T-helper 9 cell (primary cell): Measurements from ENCODE around the gene GAS2L2.

ENCODE experiments used
- DNase-seq: peaks from one replicate; pipeline ENCODE4 v3.0.0-alpha.2; 2020

The GAS2L2 gene

DNA sequence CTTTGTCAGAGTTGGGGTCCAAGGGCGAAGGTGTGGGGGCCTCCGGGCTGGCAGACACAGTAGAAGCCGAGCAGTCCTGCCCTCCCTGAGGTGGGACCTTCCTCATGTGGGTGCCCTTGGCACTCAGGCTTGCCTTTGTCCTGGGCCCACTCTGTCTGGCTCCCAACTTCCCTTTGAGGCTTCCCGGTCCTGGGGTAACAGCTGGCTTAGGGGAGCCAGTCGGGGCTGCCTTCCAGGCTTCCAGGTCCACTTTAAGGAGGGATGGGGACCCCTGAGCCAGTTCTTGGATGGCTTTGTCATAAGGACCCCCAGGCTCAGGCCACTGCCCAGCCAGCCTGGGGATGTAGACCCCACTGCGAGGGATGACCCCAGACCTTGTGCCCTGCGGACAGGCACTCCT lies 7.8 kb downstream of the GAS2L2 start:
- DNase-seq: no peak

DNA sequence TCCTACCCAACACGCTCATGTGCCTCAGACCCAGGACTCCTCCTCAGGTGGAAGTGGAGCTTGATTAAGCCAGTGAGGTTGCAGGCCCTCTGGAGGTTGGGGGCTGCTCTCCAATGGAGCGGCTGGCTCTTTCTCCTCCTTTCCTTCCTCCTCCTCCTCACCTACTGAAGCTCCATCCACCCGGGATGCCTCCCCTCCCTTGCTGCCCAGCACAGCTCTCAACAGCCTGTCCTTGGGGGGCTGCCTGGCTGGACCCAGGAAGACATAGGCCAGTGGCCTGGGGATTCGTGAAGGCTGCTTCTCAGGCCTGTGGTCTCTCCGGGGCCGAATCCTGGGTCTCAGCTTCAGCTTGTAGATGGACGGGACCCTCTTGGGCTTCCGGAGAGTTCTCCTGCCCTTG lies 8.2 kb downstream of the GAS2L2 start:
- no peak for DNase-seq

DNA sequence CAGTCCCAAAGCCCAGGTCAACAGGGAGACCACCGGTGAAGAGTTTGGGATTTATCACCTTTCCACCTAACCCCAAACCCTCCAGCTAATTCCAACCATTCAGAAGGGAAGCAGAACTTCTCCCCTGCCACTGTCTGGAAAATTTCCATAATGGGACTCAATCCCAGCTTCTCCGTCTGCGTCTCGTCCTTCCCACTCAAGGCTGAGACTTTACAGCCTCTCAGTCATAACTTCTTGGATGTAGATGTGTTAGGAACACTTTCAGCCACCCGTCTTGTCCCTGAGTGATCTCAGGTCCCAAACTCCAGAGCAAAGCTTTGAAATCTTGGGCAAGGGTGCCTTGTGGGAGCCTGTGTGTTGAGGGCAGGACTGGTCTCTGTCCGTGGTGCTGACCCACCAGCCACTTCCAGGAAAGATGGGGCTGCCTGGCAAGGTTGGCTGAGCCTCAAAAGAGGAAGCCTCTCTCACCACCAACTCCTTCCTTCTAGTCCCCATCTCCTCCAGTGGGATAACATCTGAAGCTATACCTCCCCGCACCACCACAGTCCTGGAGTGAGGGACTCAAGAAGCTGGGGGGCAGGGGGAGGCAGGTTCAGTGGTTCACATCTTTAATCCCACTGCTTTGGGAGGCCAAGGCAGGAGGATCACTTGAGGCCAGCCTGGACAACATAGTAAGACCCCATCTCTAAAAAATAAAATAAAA lies 9.3 kb downstream of the GAS2L2 start:
- no peak for DNase-seq

- DNase-seq: no peak
Measured at GRCh38 chr17:35742896-35743477, 10.1 kb downstream of the GAS2L2 start.

DNA sequence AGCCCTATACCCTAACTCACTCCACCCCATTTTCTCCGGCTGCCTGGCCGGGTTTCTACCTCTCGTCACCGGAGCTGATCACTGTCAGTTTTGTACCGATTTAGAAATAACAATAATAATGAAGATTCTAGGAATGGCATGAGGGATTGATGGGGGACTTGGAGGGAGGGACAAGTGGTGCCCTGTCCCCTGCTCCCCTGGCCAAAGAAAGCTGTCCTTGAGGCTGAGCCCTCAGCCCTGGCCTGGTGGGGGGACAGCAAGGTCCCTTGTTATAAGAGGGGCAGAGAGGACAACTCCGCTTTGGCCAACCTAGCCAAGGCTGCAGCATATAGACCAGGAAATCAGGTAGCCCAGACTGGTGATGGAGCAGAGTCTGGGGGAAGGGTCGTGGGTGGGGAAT lies 10.5 kb downstream of the GAS2L2 start:
- no peak for DNase-seq

DNA sequence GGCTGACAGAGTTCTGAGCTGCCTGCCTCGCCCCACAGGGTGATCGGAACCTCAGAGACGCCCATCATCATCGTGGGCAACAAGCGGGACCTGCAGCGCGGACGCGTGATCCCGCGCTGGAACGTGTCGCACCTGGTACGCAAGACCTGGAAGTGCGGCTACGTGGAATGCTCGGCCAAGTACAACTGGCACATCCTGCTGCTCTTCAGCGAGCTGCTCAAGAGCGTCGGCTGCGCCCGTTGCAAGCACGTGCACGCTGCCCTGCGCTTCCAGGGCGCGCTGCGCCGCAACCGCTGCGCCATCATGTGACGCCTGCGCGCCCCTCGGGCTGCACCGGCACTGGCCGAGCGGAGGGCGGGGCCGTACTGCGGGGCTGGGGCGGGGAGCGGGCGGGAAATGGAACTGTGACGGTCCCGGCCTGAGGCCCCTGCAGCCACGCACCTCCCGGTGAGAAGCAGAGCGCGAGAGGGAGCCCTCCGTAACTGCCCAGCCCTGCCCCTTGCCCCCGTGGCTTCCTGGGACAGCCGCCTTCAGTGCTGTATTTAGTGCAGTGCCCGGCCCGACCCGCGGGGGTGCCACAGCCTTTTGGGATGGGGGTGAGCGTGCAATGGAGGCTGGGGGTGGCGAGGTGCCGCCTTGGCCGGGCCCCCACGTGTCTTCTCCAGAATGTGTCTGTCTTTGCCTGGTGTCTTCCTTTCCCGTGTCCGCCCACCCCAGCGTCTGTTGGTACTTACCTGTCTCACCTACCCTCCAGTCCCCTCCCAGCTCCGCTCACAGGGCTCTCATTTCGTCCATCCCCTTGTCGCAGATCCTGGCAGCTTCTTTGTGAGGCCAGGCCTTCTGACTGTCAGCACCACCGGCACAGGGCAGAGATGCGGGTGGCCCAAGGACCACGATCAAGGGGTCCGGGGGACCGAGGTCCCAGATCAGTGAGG lies 11.8 kb downstream of the GAS2L2 start:
- no peak for DNase-seq

GRCh38 chr17:35740216-35740615 lies 12.8 kb downstream of the GAS2L2 start:
- DNase-seq: no peak

DNA sequence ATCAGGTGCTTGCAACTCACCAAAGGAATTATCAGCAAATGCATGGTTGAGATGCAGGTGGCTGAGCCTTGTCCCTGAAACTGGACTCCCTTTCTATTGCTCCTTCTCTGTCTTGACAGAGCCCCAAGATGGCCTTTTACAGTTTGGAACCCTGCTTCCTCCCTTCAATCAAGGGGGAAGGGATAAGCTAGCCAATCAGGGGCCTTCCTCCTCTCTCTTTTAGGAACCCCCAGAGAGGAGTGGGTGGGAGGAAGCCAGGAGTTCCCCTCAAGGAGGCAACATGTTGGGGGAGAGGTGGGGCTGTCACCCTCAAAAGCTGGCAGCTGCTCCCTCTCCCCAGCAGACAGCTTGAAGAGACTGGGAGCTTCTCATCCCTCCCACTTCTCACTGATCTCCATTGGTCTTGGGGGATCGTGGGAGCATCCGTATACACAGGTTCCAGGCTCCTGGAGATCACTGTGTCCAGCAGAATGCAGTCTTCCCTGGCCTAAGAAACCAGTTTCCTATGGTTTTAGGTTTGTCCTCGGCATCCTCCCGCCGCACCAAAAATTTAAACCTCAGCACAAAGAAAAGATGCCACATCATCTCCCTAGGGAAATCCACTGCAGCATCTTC lies 14.4 kb downstream of the GAS2L2 start:
- no peak for DNase-seq

DNA sequence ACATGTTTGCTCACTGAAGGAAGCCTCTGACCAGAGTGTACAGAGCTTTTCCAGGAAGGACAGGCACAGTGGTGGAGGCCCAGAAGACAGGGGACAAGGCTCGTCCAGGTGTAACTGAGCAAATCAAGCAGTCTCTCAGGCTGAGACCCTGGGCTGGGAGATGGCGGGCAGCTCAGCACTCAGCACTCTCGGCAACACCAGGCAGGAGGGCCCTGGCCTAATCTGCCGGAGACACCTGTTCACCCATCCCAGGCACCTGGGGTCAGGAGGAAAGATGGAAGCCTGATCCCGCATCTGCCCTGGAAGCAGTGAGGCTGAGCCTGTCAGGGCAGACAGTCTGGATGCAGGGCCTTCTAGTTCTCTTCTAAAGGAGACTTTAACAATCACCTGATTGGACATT lies 16.8 kb downstream of the GAS2L2 start:
- no peak for DNase-seq

DNA sequence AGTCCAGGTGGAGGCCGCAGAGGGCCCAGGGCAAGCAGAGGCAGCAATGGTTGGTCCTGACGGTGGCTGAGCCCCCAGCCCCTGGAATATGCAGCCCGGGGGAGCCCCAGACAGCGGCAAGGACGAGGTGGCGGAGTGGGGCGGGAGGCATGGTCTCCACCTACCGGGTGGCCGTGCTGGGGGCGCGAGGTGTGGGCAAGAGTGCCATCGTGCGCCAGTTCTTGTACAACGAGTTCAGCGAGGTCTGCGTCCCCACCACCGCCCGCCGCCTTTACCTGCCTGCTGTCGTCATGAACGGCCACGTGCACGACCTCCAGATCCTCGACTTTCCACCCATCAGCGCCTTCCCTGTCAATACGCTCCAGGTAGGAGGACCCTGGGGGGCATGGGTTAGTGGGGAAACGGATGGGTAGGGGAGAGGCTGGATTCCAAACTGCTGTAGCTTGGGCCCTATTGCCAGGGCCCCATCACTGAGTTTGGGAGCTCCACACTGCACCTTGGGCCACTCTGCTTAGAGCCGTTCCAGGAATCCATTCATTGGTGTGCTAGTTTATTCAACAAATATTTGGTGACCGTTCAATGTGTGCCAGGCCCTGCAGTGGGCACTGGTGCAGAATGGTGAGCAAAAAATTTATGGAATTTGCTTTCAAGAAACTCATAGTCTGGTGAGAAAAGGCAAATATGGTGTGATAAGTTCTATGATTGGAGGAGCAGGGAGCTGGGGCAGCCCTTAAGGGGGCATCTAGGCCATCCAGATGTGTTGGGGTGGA lies 17.8 kb downstream of the GAS2L2 start:
- DNase-seq: no peak

GRCh38 chr17:35734396-35734795 lies 18.6 kb downstream of the GAS2L2 start:
- no peak for DNase-seq

DNA sequence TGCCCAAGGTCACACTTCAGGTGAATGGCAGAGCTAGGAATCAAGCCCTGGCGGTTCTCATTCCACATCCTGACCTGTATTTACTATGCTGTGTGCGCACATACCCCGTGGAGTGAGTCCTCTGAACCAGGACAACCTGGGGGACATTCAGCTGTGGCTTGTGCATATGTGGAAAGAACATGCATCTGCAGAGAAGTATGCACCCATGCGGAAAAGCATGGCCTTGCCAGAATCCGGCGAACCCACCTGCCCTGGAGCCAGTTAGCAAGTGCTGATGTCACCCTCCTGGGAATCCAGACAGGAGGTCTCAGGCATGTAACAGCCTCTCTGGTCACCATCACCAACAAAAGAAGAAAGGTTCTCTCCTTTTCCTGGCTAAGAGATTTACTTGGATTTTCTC lies 19.7 kb downstream of the GAS2L2 start:
- DNase-seq: no peak

GRCh38 chr17:35732806-35733136 lies 20.3 kb downstream of the GAS2L2 start:
- DNase-seq: no peak

DNA sequence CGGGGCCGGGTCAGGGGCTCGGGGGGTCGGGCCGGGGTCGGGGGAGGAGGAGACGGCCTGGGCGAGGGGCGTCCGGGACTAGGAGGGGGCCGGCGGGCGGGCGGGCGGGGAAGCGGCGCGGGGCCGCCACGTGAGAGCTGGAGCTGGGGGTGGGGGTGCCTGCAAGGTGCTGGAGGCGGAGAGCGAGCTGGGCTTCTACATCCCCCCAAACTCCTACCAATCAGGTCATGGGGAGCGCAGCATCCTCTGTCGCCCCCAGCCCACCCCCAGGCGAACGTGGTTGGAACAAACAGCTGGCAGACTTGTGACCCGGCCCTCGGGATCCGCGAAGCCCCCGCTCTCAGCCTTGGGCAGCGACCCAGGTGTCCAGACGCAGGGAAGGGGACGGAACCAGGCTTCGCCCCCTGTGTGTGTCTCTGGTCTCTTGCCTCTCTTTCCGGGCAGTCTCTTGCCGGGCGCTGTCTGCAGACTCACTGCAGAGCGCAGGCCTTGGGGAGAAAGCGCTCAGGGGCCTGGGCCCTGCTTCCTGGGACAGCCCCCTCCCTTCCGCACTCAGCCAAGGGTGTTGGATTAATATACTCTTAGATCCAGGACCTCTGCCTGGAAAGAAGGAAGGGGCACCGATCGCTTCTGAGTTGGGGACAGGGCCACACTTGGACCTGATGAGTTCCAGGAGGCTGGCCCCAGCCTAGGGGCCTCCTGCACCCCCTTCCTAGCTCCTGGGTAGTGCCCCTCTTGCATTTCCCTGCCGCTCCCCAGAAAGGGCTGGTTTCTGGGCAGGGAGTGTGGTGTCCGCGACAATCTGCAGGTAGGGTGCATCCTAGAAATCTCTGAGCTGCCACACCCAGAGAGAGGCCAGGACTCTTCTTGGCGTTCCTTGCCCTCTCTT lies 20.9 kb downstream of the GAS2L2 start:
- no peak for DNase-seq

GRCh38 chr17:35731239-35731916 lies 21.7 kb downstream of the GAS2L2 start, which contains the start of gene RASL10B:
TSS of gene RASL10B (plus strand) at chr17:35731639. CDS start at chr17:35735185, 3,546 bp downstream.
- peak; percentile 31 for DNase-seq

DNA sequence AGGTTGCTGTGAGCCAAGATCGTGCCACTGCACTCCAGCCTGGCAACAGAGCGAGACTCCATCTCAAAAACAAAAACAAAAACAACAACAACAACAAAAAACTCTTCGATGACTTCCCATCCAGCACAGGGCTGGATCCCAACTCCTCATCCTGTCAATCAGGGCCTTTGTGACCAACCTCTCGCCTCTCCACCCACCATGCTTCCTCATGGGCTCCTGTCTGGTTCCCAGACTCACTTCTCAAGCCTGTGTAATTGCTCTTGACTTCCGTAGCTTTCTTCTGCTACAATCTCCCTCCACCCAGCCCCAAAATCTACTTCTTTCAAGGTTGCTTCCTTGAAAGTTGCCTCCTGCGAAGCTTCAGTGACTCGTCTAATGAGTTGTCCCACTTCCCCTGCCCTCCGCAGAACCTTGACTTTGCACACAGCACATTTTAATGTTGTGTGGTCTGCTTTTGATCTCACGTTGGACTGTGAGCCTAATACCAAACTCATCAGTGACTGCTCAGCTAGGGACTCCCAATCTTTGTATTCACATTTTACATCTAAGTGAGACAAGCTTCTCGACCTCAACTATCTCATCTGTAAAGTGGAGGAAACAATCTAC lies 22.5 kb downstream of the GAS2L2 start:
- no peak for DNase-seq

DNA sequence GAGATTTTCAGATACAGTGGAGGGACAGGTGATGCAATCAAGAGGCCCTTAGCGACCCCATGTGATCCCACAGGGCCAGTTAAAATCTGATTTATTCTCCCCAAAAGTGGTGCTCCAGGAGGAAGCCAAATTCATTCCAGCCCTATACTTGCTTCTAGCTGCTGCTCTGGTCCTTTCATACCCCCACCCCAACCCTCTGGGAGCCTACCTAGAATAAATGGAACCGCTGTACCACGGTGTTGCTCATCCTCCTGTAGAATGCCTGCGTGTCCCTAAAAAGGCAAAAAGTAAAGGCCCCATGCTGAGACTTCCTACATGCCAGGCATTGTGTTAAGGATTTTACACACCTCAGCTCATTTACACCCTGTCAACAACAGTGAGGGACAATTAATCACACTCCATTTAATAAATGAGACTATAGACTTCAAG lies 23.6 kb downstream of the GAS2L2 start:
- no peak for DNase-seq

- DNase-seq: no peak
Measured at GRCh38 chr17:35728551-35728950, 24.5 kb downstream of the GAS2L2 start.

- DNase-seq: no peak
Measured at GRCh38 chr17:35727635-35728034, 25.4 kb downstream of the GAS2L2 start.

GRCh38 chr17:35726953-35727460 lies 26.0 kb downstream of the GAS2L2 start:
- no peak for DNase-seq
